Endothelial cell of umbilical vein (primary cell): Measurements from ENCODE around the gene HAX1.

Experiments used
- CTCF ChIP-seq, 2 donors: IDR thresholded peaks; 1 replicate in 1 of 2; 2 replicates in 1 of 2; pipeline ENCODE4 v1.5.1; 2011; ENCODE audit warnings: low read length in 2 of 2, mild to moderate bottlenecking in 2 of 2, moderate library complexity in 2 of 2, control low read depth in 1 of 2, inconsistent platforms in 1 of 2, low read depth in 1 of 2; ENCODE audit not compliant: insufficient read depth in 1 of 2; ENCODE audit errors: extremely low read depth in 1 of 2
- EZH2 ChIP-seq: IDR thresholded peaks from 2 replicates; pipeline ENCODE4 v1.6.1; 2012; ENCODE audit warnings: borderline replicate concordance, low read depth, mild to moderate bottlenecking, moderate library complexity, low read length, inconsistent platforms; ENCODE audit not compliant: severe bottlenecking
- FOS ChIP-seq: IDR thresholded peaks from 2 replicates; pipeline ENCODE4 v1.6.1; 2011; ENCODE audit warnings: mild to moderate bottlenecking, low read length, moderate library complexity, borderline replicate concordance; ENCODE audit not compliant: insufficient read depth
- GATA2 ChIP-seq: IDR thresholded peaks from 2 replicates; pipeline ENCODE4 v1.7.0; 2011; ENCODE audit warnings: low read depth, mild to moderate bottlenecking, moderate library complexity, mixed read lengths, low read length; ENCODE audit not compliant: insufficient read length, insufficient read depth
- MAX ChIP-seq: IDR thresholded peaks from 2 replicates; pipeline ENCODE4 v1.6.1; 2011; ENCODE audit not compliant: insufficient read depth, insufficient read length
- POLR2A ChIP-seq: IDR thresholded peaks from 2 replicates; pipeline ENCODE4 v1.6.1; 2012; ENCODE audit warnings: low read depth, mild to moderate bottlenecking, control low read depth, low read length
- POLR2AphosphoS5 ChIP-seq: IDR thresholded peaks from 2 replicates; pipeline ENCODE4 v1.6.1; 2012; ENCODE audit warnings: low read depth, mild to moderate bottlenecking, control low read depth, low read length, moderate library complexity; ENCODE audit not compliant: insufficient read depth

- no peak for TF ChIP-seq POLR2AphosphoS5
- no peak for TF ChIP-seq CTCF (IDR thresholded peaks at IDR 0.05; ENCODE audit: extremely low read depth in 1 of 2, insufficient read depth in 1 of 2, low read depth in 1 of 2, low read length in 2 of 2)
- TF ChIP-seq EZH2 = no peak
- no peak for TF ChIP-seq POLR2A
- TF ChIP-seq GATA2 = no peak
- no peak for TF ChIP-seq FOS
- no peak for TF ChIP-seq MAX
Measured at GRCh38 chr1:154306151-154306550, 33.7 kb downstream of the HAX1 start.
